ENCODE data around the gene TRNAU1AP.

Gene TRNAU1AP

DNA sequence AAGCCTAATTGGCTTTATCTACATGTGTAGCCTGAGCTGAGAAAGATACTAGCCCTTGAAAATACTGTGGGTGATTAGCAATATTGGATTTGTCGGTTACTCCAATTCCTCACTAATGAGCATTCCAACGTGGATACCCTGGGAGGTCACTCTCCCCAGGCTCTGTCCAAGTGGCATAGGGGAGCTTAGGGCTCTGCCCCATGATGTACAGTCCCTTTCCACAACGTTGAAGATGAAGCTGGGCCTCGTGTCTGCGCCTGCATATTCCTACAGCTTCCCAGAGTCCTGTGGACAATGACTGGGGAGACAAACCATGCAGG, 44.5 kb upstream of the TRNAU1AP start:
- no peak for TF ChIP-seq ZNF8 (CRISPR knock-in tag; IDR thresholded peaks at IDR 0.05)
- no peak for TF ChIP-seq OSR1 (CRISPR knock-in tag; IDR thresholded peaks at IDR 0.05)
- TF ChIP-seq ESRRG (CRISPR knock-in tag; IDR thresholded peaks at IDR 0.05) = peak; percentile 39; the same call in 1 of the 2 replicates
- TF ChIP-seq, protein P1, sequence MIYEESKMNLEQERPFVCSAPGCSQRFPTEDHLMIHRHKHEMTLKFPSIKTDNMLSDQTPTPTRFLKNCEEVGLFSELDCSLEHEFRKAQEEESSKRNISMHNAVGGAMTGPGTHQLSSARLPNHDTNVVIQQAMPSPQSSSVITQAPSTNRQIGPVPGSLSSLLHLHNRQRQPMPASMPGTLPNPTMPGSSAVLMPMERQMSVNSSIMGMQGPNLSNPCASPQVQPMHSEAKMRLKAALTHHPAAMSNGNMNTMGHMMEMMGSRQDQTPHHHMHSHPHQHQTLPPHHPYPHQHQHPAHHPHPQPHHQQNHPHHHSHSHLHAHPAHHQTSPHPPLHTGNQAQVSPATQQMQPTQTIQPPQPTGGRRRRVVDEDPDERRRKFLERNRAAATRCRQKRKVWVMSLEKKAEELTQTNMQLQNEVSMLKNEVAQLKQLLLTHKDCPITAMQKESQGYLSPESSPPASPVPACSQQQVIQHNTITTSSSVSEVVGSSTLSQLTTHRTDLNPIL (CRISPR knock-in tag; IDR thresholded peaks at IDR 0.05; ENCODE audit: low read depth) = 0 out of 2 replicates have a peak, but pooled peaks have one; percentile 30
- TF ChIP-seq, protein P2, sequence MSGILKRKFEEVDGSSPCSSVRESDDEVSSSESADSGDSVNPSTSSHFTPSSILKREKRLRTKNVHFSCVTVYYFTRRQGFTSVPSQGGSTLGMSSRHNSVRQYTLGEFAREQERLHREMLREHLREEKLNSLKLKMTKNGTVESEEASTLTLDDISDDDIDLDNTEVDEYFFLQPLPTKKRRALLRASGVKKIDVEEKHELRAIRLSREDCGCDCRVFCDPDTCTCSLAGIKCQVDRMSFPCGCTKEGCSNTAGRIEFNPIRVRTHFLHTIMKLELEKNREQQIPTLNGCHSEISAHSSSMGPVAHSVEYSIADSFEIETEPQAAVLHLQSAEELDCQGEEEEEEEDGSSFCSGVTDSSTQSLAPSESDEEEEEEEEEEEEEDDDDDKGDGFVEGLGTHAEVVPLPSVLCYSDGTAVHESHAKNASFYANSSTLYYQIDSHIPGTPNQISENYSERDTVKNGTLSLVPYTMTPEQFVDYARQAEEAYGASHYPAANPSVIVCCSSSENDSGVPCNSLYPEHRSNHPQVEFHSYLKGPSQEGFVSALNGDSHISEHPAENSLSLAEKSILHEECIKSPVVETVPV (CRISPR knock-in tag; IDR thresholded peaks at IDR 0.05) = peak; percentile 57; the same call in 1 of the 2 replicates
- no peak for TF ChIP-seq ISL1 (CRISPR knock-in tag; IDR thresholded peaks at IDR 0.05)
- ATAC-seq = no peak

DNA sequence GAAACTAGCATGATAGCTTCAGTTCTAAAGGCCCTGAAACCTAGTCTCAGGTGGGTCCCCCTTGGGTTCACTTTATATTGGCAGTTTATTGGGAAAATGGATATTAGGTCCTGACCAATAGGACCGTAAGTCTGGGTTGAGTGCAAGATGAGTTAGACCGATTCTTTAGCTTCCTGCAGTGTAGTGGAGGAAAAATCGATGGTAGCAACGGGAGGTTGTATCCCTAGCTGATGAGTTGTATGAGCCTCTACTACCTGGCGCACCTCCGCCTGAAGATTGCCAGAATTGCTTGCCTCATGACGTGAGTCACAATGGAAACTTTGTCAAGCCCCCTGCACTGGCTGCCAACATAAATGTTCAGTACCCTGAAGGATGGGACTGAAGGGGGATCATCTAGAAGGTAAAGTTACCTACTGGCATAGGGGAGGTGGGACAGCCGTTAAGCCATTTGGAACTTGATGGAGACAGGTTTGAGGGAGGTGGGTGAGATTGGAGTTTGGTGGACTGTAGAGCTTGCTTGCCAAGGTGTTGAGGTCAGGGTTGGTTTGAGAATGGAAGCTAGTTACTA, 43.1 kb upstream of the TRNAU1AP start:
- TF ChIP-seq, protein P3, sequence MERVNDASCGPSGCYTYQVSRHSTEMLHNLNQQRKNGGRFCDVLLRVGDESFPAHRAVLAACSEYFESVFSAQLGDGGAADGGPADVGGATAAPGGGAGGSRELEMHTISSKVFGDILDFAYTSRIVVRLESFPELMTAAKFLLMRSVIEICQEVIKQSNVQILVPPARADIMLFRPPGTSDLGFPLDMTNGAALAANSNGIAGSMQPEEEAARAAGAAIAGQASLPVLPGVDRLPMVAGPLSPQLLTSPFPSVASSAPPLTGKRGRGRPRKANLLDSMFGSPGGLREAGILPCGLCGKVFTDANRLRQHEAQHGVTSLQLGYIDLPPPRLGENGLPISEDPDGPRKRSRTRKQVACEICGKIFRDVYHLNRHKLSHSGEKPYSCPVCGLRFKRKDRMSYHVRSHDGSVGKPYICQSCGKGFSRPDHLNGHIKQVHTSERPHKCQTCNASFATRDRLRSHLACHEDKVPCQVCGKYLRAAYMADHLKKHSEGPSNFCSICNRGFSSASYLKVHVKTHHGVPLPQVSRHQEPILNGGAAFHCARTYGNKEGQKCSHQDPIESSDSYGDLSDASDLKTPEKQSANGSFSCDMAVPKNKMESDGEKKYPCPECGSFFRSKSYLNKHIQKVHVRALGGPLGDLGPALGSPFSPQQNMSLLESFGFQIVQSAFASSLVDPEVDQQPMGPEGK (CRISPR knock-in tag; IDR thresholded peaks at IDR 0.05; ENCODE audit: borderline replicate concordance) = 0 out of 2 replicates have a peak, but pooled peaks have one; percentile 12
- TF ChIP-seq, protein P1 (CRISPR knock-in tag; IDR thresholded peaks at IDR 0.05; ENCODE audit: low read depth) = no peak; the same call in 1 of the 2 replicates
- TF ChIP-seq ZFP30 (CRISPR knock-in tag; IDR thresholded peaks at IDR 0.05) (0 out of 2 replicates have a peak, but pooled peaks have one; percentile 3), RARB (CRISPR knock-in tag; IDR thresholded peaks at IDR 0.05) (0 out of 2 replicates have a peak, but pooled peaks have one; percentile 7), CSDC2 (CRISPR knock-in tag; IDR thresholded peaks at IDR 0.05) (no peak), OSR1 (CRISPR knock-in tag; IDR thresholded peaks at IDR 0.05) (no peak), ARNTL (CRISPR knock-in tag; IDR thresholded peaks at IDR 0.05; ENCODE audit: borderline replicate concordance, low read depth) (no peak), ZNF565 (CRISPR knock-in tag; conservative IDR thresholded peaks at IDR 0.05; ENCODE audit: low read depth) (no peak), ZFP3 (CRISPR knock-in tag; IDR thresholded peaks at IDR 0.05) (no peak)
- TF ChIP-seq, protein P4, sequence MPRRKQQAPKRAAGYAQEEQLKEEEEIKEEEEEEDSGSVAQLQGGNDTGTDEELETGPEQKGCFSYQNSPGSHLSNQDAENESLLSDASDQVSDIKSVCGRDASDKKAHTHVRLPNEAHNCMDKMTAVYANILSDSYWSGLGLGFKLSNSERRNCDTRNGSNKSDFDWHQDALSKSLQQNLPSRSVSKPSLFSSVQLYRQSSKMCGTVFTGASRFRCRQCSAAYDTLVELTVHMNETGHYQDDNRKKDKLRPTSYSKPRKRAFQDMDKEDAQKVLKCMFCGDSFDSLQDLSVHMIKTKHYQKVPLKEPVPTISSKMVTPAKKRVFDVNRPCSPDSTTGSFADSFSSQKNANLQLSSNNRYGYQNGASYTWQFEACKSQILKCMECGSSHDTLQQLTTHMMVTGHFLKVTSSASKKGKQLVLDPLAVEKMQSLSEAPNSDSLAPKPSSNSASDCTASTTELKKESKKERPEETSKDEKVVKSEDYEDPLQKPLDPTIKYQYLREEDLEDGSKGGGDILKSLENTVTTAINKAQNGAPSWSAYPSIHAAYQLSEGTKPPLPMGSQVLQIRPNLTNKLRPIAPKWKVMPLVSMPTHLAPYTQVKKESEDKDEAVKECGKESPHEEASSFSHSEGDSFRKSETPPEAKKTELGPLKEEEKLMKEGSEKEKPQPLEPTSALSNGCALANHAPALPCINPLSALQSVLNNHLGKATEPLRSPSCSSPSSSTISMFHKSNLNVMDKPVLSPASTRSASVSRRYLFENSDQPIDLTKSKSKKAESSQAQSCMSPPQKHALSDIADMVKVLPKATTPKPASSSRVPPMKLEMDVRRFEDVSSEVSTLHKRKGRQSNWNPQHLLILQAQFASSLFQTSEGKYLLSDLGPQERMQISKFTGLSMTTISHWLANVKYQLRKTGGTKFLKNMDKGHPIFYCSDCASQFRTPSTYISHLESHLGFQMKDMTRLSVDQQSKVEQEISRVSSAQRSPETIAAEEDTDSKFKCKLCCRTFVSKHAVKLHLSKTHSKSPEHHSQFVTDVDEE (CRISPR knock-in tag; IDR thresholded peaks at IDR 0.05) = no peak
- ATAC-seq = no peak

DNA sequence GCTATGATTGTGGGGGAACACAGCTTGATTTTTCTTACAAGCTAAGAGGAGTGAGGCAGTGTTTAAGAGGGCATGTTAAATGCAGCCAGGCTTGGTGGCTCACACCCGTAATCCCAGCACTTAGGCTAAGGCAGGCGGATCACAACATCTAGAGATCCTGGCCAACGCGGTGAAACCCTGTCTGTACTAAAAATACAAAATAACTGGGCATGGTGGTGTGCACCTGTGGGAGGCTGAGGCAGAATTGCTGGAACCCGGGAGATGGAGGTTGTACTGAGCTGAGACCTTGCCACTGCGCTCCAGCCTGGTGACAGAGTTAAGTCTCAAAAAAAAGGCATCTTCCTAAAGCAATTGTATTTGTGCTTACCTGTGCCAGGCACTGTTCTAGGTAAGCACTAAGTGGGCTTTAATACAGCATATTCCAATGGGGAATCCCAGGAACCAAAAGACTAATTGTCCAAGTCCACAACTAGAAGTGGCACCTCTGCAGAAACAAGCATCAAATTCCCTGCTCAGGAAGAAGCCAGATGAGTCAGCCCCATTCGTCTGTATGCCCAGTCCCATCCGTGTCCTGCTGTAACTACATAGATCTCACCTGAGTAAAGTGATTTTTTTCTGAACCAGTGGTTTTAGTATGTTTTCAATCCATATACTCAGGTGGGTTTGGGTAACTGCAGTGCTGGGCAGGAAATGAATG, 42.5 kb upstream of the TRNAU1AP start:
- no peak for ATAC-seq
- TF ChIP-seq, protein P4 (CRISPR knock-in tag; IDR thresholded peaks at IDR 0.05) = no peak
- TF ChIP-seq BACH2 (CRISPR knock-in tag; IDR thresholded peaks at IDR 0.05; ENCODE audit: borderline replicate concordance) = no peak
- TF ChIP-seq, protein P1 (CRISPR knock-in tag; IDR thresholded peaks at IDR 0.05; ENCODE audit: low read depth) = peak; percentile 52; the same call in 1 of the 2 replicates
- TF ChIP-seq ISL1 (CRISPR knock-in tag; IDR thresholded peaks at IDR 0.05) = no peak
- no peak; the same call in 1 of the 2 replicates for TF ChIP-seq RARB (CRISPR knock-in tag; IDR thresholded peaks at IDR 0.05)
- TF ChIP-seq ZFP30 (CRISPR knock-in tag; IDR thresholded peaks at IDR 0.05) = 0 out of 2 replicates have a peak, but pooled peaks have one; percentile 2
- no peak for TF ChIP-seq ZNF70 (CRISPR knock-in tag; IDR thresholded peaks at IDR 0.05)
- 0 out of 2 replicates have a peak, but pooled peaks have one; percentile 8 for TF ChIP-seq CSDC2 (CRISPR knock-in tag; IDR thresholded peaks at IDR 0.05)
- TF ChIP-seq GLIS3 (CRISPR knock-in tag; IDR thresholded peaks at IDR 0.05) = peak; percentile 86; the same call in 1 of the 2 replicates
- peak; percentile 47; the same call in 1 of the 2 replicates for TF ChIP-seq ZC3H10 (CRISPR knock-in tag; IDR thresholded peaks at IDR 0.05)
- TF ChIP-seq, protein P5, sequence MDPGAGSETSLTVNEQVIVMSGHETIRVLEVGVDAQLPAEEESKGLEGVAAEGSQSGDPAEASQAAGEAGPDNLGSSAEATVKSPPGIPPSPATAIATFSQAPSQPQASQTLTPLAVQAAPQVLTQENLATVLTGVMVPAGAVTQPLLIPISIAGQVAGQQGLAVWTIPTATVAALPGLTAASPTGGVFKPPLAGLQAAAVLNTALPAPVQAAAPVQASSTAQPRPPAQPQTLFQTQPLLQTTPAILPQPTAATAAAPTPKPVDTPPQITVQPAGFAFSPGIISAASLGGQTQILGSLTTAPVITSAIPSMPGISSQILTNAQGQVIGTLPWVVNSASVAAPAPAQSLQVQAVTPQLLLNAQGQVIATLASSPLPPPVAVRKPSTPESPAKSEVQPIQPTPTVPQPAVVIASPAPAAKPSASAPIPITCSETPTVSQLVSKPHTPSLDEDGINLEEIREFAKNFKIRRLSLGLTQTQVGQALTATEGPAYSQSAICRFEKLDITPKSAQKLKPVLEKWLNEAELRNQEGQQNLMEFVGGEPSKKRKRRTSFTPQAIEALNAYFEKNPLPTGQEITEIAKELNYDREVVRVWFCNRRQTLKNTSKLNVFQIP (CRISPR knock-in tag; IDR thresholded peaks at IDR 0.05; ENCODE audit: borderline replicate concordance, low read depth) = 0 out of 2 replicates have a peak, but pooled peaks have one; percentile 19
